ENCODE results near the gene RBM19.
A peak's percentile ranks its signal among the peaks of the same experiment; 100 is the strongest.

Gene RBM19

DNA sequence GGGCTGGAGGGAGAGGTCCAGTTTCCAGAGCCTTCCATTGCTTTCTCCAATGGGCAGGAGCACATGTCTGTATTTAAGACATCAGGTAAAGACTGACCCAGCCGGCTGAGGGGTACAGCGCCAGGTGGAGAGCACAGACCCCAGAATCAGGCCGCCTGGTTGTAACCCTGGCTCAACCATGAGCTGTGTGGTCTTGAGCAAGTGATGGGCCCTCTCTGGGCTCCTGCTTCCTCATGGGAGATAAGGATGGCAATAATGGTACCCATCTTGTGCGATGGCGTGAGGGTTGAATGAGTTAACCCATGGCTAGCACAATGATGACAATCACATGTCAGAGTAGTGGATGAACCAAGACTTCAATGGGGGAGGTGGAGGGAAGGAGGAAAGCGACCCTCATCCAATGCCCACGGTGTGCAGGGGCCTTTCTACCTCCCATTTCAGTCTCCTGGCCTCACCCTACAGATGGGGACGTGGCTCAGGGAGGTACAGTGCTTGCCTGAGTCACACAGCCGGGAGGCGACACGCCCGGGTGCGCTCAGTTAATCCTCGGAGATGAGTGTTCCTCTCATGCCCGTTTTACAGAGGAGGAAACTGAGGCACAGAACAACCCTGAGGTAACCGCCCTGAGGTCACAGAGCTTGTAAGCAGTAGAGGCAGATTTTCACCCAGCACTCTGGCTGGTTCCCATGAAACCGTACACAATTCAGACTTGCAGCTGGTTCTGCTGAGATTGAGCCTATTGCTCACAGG, 163.9 kb downstream of the RBM19 start:
- DNase-seq: no peak

DNA sequence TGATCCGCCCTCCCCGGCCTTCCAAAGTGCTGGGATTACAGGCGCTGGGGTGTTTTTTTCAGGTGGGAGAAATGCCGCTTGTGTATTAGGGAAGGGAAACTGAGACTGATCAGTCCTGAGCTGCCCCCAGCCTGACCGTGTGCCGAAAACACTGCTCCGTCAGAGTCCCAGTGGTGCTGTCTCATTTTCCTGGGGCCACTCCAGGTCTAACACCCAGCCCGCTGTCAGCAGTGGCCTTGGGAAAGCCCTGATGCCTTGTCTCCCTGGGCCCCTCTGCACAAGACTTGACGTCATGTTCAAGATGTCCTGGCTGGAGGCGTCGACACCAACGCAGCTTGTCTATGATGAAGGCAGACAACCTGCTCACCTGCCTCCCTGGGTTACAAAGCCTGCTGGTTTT, 165.9 kb downstream of the RBM19 start:
- no peak for DNase-seq

DNA sequence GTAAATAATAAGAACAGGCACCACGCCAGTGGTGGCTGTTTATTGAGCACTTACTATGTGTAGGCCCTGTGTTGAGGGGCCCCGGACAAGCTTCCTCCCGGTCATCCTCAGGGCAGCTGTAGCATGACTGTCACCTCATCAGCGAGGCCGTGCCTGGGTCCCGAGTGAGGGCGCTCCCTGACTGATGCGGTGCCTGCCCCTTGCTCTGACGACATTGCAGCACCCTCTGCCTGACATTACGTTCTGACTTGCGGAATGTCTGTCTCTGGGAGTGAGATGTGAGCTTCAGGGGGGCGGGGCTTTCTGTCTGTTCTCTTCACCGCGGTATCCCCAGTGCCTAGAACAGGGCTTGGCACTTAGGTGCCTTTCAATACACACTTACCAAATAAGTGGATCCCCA, 167.6 kb downstream of the RBM19 start:
- no peak for DNase-seq

DNA sequence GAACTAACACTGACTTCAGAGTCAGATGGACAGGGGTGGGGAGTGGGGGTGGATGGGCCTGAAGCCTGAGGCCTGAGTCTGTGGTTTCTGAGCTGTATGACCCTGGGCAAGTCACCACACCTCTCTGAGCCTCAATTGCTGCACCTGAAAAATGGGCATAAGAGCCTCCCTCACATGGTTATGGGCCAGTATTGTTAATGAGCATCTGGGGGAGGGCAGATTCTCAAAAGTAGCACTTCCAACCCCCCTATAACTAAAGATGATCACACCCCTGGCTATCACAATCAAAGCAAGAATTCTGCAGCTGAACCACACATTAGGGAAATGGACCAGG, 168.6 kb downstream of the RBM19 start:
- no peak for DNase-seq

DNA sequence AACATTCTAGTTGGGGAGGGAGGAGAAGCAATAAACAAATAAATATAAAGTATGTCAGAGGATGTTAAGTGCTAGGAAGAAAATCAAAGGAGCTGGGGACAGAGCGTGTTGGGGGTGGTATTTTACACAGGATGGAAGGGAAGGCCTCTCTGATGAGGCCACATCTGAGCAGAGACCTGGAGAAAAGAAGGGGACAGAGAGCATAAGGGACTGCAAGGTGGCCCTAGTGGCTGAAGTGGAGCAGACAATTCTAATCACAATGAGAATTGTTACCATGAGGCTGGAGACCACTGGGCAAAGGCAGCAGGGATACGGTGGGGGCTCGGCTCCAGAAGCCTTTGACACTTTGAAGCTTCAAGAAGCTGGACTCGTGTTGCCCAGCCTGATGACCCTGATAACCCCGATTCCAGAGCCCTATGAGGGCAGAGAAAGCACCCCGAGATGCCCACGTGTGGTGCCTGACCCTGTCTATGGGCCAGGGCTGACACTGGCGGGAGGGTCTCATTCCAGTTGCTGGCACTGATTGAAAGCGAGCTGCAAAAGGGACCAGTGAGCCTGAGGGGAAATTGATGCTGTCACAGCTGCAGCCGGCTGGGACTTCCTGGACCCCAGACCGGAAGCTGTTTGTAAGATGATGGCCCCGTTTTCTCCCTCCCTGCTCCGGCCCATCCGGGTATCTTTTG, 169.1 kb downstream of the RBM19 start:
- DNase-seq: no peak

DNA sequence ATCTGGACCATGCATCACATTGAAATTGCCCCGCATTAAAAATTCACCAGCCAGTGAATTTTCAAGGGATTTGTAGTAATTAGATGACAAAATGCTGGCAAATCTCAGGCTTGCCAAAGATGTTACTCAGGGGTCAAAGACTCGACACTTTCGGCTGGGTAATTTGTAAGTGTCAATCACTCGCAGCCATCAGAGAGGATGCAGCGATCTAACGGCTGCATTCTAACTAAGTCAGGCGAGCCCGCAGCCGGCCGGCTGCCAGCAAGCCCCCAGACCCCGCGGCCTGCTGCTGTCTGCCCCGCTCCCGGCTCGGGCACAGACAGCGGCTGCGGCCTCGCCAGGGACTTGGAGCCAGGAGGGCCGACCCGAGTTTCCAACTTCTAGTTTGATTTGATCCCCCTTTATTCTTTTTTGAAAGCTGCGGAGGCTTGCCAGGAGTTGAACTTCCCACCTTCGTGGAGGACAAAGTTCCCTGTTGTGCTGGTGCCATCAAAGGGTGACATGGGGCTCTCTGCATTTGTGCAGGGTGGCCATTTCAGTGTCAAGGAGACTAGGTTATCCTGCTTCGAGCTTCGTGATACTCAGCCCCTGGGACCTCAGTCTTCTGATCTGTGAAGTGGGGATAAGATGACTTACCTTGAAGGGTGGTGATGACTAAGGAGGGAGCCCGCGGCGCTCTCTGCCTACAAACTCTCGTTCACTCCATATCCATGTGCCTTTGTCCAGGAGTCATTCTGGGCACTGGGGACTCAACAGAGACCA, 169.9 kb downstream of the RBM19 start:
- DNase-seq: no peak

DNA sequence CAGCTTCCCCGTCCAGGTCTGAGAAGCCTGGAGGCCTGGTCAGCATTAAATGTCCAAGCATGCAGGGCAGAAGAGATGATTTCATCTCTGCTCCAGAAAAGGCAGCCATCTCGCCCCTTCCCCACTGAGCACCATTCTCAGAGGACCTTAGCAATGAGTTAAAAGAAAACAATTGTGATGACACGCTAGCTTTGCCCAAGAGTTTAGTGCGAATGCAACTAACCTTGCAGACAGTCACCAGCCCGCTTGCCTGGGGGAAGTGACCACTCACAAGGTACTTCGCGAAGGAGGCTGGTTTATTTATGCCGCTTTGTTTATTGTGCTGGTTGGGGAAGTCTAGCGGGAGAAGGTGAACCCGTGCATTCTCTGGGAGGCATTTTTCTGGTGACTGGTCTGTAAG, 170.7 kb downstream of the RBM19 start:
- DNase-seq: no peak

DNA sequence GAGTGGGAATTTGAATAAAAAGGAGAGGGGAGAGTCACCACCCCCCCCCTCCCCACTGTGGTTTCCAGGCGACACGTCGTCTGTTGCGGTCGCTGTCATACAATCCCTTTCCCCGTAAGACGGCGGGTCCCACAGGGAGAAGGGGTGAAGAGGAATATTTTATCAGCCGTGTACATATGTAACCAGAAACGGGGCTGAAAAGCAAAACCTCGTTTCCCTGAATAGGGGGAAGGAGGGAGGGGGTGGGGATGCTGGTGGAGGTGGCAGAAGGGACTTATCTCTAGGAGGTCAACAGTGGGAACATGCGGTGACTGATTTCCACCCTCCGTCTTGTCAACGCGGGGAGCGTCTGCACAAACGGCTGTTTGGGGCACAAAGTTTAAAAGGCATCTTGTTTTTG, 171.4 kb downstream of the RBM19 start:
- no peak for DNase-seq

DNA sequence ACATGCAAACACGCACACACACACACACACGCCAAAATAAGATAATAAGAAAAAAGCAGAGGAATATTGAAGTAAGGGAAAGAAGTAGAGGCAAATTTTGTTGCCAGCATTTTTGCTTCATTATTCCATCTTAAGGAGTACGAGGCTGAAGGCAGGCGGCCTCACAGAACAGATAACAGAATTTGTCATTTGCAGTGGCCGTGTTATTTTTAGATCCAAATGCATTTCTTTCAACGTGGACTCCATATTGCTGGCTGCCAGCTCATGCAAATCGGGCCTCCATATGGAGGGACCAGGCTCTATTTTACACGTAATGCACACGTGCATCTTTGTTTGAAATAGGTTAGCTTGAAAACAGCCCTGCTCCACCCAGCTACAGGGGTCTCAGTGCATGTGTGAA, 172.9 kb downstream of the RBM19 start:
- no peak for DNase-seq

DNA sequence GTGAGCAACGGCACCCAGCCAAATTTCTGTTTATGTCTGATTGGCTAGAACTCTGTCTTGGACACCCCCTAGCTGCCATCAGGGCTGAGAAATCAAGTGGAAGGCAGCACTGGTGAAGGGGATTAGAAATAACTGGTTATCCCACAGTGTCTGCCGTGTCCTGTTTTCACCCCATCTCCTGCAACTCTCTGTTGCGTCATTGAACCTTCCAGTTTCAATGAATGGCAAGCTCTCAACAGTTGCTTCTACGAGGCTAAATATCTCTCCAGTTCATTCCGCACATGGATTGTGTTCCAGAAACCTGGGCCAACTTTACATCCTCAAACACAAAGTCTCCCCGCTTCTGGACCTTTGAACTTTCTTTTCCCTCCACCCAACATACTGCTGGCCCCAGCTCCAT, 173.7 kb downstream of the RBM19 start:
- no peak for DNase-seq

DNA sequence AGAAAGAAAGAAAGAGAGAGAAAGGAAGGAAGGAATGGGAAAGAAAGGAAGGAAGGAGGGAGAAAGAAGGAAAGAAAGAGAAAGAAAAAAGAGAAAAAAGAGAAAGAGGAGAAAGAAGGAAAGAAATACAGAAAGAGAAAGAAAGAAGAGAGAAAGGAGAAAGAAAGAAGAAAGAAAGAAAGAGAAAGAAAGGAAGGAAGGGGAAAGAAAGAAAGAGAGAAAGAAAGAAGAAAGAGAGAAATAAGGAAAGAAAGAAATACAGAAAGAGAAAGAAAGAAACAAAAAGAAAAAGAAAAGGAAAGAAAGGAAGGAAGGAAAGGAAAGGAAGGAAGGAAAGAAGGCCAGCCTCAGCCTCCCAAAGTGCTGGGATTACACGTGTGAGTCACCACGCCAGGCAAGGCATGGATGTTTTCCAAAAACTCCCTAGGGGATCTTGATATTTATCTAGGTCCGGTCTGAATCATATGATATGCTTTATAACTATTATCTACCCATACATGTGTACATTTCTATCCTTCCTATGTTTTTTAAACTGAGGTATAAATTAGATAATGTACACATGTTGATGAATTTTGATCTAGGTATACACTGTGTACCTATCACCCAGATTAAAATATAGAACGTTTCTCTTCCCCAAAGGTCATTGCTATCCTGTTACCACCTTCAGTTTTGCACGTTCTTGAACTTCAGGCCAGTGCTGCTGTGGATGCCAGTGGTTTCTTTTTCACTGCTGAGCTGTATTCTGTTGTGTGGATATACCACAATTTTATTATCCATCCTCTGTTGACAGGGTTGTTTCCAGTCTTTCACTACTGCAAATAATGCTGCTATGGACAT, 177.9 kb downstream of the RBM19 start:
- DNase-seq: peak; percentile 59

DNA sequence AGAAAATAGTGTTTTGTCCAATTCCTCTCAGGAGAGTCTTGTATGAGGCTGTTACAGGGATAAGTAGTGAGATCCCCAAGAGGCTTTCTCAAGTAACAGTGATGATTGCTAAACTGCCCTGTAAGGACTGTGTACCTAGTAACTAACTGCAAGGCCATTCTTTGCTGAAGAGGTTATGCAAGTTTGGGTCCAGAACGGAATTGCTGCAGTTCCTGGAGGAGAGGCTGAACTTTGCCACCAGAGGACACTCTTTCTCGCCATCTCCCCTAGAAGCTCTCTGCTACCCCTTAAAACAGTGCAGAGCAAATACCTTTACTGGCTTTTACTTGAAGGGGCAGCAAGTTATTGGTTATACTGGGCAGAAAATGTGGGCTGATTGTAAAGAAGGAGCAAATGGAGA, 180.0 kb downstream of the RBM19 start:
- DNase-seq: no peak

DNA sequence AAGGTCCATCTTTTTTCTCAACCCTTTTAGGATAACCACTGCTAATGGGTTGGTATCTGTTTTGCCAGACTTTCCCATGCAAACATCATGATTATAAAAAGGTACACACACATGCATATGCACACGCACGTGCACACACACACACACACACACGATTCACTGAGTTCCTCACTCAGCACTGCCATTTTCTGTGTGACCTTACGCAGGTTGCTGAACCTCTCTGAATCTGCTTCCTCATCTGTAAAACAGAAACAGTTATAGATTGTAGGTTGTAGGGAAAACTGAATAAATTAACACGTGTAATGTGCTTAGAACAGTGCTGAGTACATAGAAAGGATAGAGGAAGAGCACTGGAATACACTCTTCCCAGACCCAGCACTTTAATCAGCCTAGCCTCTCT, 182.3 kb downstream of the RBM19 start:
- DNase-seq: no peak

DNA sequence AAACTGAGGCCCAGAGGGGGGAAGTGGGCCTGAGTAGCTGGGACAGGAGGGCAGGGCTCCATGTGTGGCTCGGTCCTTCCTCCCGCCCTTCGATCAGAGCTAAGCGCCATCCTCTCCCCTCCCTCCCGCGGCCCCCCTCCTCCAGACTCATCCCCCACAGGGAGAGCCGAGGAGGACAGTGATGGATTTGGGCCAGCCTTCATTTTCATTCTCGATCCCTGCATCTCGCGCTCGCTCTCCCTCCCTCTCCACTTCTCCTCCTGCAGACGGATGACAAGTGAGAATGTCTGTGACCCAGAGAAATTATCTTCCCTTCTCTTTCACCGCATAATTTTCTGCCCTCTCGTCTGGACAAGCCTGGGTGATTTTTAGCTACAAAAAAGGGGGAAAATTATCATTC, 183.3 kb downstream of the RBM19 start:
- no peak for DNase-seq

DNA sequence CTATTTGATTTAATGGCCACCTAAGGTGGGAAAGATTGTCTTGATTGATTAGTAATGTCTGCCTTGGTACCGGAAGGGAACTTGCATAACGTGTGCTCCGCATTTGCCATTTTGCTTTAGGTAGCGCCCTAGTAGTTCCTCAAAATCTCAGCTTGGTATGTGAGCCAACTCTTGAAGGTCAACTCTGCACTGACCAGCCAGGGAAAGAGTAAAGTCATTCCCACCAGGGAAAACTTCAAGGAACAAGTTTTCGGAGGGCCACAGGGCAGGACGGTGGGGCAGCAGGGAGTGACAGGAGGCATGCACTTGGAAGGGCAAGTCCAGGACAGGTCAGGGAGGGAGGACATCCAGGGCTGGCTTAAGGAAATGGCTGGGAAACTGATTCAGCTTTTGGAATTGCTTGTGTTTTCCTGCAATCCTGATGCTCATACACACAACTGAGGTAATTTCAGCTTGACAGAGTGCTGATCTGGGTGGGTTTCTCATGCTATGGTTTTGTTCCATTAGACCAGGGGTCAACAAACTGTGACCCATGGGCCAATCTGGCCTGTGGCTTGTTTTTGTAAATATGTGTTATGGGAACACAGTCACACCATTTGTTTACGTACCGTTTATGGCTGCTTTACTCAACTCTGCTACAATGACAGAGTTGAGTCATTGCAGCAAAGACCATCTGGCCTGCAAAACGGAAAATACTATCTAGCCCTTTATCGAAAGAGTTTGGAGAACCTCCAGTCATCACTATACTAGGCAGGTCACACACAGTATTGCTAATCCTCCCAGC, 184.5 kb downstream of the RBM19 start:
- DNase-seq: no peak

DNA sequence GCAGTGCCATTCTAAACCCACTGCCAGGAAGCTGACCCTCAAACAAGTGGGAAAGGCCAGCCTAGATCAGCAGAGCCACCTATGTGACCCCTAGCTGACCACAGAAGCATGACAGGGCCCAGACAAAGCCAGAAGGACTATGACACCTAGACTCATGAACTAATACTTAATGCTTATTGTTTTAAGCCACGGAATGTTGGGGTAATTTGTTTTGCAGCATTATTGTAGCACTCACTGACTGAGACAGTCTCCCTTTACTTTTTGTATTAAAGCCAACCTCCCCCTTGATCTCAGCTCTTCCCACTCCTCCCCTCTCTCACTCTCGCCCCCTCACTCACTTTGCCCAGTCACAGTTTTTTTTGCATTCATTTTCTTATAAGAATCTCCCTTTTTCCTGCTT, 186.4 kb downstream of the RBM19 start:
- no peak for DNase-seq

DNA sequence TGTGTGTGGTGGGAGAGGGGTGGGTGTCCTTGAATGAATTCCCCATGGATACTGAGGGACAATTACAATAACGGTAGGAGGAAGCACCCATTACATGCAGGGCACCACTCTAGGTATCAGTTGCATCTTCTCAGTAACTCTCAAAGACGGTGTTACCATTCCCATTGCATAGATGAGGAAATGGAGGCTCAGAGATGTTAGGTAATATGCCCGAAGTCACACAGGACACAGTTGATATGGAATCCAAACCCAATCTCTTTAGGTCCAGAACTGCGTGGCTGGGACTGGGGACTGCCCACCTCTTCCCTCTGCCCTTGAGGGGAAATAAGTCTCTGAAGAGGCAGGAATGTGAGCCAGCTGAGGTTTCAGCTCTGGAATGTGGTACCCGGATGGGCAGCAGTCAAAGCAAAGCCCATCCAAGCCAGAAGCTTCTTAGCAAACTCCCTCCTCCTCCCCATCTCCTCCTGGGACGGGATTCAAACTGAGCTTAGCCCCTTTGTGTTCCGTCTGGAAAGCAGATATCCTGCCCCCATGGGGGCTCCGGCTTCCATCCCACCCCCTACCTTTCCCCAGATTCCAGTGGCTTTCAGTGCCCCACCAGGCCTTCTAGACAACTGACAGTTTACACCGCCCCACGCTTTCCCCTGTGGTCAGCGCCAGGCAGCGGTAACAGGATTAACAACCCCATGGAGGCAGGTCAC, 187.5 kb downstream of the RBM19 start:
- no peak for DNase-seq

DNA sequence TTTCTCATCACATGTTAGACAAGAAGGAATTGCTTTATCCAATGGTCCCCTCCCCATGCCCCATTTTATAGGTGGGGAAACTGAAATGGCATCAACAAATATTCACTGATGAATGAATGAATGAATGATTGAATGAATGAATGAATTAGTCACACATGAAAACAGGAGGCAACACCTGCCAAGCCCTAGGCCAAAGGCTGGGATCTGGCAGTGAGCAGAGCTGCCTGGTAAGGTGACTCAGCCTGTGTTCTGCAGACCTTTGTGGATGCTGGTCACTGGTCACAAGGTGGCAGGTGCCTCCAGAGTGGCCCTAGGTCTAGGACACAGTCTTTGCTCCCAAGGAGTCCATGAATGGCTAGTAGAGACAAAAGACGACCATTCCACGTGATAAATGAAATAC, 188.4 kb downstream of the RBM19 start:
- no peak for DNase-seq

DNA sequence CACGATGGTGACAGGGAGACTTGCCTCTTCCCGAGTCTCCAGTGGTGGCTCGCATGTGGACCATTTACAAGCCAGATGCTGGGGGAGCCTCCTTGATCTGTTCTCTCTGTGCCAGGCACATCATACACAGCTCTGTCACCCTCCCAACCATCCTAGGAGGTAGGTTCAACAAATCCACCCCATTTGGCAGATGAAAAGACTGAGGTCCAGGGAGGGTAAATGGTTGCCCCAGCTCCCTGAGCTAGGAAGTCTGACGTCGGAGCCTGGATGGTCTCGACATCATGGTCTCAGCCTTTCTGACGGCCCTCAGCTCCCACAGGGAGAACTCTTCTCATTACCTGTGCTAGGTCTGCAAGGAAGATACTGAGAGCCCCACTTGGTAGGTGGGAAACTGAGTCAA, 189.6 kb downstream of the RBM19 start:
- DNase-seq: no peak

DNA sequence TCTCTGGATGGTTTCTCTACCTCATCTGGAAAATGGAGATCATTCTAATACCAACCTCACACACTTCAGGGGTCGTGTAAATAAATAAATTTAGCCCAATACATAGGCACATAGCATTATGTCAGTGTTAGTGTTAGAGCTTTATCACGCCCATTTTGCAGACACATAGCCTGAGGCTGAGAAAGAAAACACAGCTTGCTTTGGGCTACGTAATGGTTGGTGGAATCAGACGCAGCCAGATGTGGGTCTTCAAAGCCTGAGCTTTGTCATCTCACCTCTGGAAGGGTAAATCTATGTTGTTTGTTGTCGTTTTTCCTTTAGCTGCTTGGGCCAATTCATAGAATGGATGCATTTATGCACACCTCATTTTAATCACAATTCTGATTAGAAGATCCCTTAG, 191.6 kb downstream of the RBM19 start:
- DNase-seq: no peak

DNA sequence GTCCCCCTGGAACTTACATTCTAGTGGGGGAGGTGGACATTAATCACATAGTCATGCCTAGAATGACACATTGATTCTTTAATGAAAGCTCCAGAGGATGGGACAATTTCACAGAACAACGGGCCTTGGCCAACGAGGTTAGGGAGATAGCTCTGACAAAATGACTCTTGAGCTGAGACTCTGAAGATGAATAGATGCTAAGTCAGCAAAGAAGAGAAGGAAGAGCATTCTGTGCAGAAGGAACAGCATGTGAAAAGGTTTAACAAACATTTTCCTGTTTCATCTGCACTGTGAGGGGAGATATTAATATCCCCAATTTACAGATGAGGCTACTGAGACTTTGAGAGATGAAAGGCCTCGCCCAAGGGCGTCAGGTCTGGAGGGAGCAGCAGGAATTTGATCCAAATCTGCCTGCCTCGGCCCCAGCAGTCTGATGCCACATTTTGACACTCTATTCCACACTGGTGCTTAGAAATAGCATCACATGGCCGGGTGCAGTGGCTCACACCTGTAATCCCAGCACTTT, 193.6 kb downstream of the RBM19 start:
- DNase-seq: no peak

All from fibroblast of skin of abdomen (primary cell).